GM21825 (cell line): ENCODE results near the gene RAN.
A peak's percentile ranks its signal among the peaks of the same experiment; 100 is the strongest.
"Not testable (repeated sequence)": the region's sequence is repeated elsewhere in the genome, so short reads cannot be mapped to it uniquely, and the experiment has no call there.

Experiments
- ATAC-seq: cut with Tn5 transposase; IDR thresholded peaks from one replicate; pipeline ENCODE4 v1.9.1; 2021; ENCODE audit warnings: mild to moderate bottlenecking, moderate library complexity; ENCODE audit not compliant: unreplicated experiment

The RAN gene

GRCh38 chr12:130871286-130872178, at the start of gene RAN:
Gene RAN, plus strand, starts transcription at chr12:130872066. Its CDS starts 528 bp downstream, at chr12:130872594.
- ATAC-seq = peak; percentile 70

GRCh38 chr12:130825771-130826150, 46.1 kb upstream of the RAN start:
- ATAC-seq = no peak

DNA sequence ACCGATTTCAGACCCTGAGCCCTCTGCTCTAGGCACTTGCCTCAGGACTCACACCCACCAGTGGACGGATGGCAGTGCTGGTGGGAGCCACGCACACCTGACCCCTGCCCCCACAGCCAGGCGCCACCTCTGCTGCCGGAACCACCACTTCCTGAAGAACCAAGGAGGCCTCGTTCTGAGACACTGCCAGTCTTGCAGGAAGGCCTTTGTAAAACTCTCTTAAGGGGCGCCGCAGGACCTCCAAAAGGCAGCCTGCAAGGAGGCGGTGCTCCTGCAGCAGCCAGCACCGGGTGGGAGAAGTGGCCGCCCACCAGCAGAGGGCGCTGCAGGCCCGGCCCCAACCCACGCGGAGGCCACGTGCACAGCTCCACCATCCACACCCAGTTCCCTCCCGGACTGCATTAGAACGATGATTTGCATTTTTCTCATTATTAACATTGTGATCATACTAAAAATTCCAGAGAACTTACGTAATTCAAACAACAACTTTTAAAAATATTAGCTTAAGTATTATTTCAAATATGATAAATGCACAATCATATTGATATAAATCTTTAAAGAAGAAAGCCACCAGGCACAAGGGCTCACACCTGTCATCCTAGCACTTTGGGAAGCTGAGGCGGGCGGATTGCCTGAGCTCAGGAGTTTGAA, 45.6 kb upstream of the RAN start:
- ATAC-seq = no peak

GRCh38 chr12:130827432-130827831, 44.4 kb upstream of the RAN start:
- ATAC-seq = no peak

DNA sequence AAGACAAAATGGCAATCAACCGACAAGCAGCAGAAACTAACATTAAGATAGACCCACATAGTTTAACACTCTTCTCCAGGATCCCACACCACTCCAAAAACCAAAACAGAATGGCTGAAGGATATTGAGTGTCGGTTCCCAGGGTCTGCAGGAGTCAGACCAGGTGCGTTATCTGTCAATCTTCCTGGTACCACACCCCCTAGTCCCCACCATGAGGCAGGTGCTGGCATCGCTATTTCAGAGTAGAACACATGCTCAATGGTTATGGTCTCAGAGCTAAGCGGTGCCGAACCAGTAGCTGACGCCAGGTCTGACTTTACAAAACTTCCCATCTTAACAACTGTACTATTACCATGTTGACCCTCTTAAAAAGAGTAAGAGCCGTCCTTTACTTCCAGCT, 43.0 kb upstream of the RAN start:
- no peak for ATAC-seq

DNA sequence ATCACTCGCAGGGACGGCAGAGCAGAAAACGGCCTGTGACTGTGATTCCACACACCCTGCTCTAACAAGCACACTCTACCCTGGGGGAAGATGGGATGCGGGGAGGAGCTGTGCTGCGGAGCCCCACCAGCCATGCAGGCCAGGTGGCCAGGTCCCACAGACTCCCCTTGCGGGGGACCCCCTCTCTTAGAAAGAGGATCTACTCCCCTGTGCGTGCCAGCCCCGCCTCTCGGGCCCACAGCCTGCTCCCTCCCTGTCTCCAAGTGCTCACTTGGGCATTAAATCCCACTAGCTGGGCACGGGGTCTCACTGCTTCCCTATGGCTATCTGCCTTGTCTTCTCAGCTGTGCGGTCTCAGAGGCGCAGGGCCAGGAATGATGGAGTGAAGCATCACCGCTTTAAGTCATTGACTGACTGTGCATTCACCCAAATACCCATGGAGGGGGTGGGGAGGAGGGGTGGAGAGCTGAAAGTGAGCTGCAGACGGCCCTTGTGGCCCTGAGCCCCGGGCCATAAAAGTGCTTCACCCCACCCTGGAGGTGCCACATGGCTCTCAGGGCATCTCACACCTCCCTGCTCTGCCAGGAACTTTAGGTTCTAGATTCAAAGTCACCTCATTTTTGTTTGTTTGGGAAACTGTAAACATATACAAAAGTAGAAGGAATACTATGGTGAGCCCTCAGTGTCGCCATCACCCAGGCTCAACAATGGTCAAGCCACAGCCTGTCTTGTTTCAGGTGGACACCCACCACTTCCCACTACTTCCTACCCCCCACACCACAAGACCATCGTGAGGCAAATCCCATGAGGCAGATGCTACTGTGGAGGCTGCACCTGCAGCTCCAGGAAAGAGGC, 42.2 kb upstream of the RAN start:
- no peak for ATAC-seq

GRCh38 chr12:130830246-130830551, 41.7 kb upstream of the RAN start:
- ATAC-seq = no peak

DNA sequence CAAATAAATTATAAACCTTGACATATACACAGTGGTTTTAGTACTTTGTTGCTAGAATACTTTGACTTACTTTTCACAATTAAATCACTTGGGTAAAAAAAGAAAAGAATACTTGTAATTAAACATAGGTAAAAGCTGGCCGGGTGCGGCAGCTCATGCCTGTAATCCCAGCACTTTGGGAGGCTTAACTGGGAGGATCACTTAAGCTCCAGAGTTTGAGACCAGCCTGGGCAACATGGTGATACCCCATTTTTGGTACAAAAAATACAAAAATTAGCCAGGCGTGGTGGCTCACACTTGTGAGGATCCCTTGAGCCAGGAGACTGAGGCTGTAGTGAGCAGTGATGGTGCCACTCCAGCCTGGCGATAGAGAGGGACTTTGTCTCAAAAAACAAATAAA, 40.6 kb upstream of the RAN start:
- no peak for ATAC-seq

DNA sequence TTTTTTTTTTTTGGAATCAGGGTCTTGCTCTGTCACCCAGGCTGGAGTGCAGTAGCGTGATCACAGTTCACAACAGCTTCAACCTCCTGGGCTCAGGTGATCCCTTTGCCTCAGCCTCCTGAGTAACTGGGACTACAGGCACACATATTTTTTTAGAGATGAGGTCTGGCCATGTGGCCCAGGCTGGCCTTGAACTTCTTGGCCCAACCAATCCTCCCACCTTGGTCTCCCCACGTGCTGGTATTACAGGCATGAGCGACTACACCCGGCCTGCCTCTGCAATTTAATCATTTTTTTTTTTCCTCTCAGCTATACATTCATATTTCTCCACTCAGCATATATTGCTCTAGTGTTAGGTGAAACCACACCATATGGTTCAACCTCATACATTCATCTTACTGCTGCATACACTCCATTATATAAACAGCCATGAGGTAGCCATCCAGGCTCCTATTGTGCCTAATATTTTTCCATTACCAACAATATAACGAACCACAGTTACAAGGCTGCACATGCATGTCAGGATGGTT, 39.9 kb upstream of the RAN start:
- ATAC-seq = no peak

GRCh38 chr12:130832561-130833209, 39.2 kb upstream of the RAN start:
- no peak for ATAC-seq

DNA sequence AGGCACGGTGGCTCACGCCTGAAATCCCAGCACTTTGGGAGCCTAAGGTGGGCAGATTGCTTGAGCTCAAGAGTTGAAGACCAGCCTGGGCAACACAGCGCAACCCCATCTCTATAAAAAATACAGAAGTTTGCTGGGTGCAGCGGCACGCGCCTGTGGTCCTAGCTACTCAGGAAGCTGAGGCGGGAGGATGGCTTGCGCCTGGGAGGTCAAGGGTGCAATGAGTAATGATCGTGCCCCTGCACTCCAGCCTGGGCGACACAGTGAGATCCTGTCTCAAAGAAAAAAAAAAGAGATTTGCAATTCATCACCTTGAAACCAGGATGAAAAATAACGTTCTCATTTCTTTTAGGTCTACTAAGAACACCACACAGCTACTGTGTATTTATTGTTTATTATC, 36.9 kb upstream of the RAN start:
- no peak for ATAC-seq

GRCh38 chr12:130835436-130835835, 36.4 kb upstream of the RAN start:
- no peak for ATAC-seq

DNA sequence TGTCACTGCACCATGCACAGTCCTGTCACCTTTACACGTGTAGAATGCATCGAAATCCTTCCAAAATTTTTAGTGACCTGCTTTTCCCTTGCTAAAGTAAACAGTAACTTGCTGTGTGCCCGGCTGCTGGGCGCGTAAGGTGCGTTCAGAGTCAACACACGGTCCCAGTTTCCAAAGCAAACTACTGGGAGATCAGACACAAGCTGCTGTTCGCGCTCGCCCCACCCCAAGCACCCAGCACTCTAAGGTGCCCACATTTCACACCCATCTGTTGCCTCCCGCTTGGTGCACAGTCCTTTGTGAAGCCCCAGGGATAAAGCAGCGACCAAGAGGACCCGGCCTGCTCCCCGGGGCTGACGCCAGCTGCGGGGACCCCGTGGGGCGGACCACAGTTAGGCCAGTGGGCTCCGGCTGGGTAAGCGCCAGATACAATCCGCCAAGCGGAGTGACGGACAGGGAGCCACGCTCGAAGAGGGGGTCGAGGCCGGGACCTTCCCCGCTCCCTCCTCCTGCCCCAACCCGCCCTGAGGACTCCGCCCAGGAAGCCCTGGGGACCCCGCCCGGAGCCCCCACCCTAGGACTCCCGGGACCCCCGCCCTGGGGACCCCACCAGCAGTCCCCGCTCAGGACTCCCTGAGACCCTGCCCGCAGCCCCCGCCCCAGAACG, 33.4 kb upstream of the RAN start:
- ATAC-seq = peak; percentile 25

GRCh38 chr12:130838951-130839769, 32.7 kb upstream of the RAN start, which contains the start of gene STX2:
Gene STX2, minus strand, starts transcription at chr12:130839250. Its CDS starts 151 bp downstream, at chr12:130839099.
- peak; percentile 82 for ATAC-seq

DNA sequence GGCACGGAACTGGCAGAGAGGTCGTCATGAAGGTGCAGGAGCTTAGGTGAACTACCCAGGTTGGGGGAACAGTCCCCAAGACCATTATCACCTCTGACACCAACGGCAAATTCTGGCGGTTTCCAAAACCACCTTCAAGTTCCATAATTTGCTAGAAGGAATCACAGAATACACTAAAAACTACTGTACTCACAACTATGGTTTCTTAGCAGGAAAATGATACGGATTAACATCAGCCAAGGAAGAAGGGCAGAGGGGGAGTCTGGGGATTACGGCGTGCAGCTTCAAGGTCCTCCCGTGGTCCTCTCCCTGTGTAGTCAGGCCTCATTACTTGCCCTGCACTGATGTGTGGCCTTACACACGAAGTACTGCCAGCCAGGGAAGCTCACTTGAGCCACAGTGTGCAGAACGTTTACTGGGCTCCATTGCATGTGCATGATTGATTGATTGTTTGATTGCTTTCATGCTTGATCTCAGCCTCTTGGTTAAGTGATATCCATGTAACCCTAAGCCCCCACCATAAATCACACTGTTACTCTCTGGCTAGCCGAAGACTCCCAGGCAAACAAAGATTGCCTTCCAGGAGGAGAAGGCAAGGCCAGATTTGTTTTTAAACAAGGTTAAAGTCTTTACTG, 32.0 kb upstream of the RAN start:
- no peak for ATAC-seq

DNA sequence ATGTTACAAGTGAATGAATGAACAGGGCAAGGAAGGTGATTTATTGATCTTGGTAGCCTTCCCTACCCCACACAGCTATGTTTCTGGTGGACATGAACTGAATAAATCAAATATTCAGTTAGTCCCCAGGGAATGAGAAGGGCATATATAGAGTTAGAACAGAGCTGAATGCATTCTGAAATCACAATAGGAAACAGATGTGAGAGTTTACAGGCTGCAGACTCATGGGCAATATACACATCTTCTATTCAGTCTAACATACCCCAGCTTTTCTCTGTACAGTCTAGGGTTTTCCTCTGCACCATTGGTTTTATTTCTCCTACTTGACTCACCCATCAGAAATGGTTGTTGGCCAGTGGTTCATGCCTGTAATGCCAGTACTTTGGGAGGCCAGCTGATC, 25.5 kb upstream of the RAN start:
- no peak for ATAC-seq

DNA sequence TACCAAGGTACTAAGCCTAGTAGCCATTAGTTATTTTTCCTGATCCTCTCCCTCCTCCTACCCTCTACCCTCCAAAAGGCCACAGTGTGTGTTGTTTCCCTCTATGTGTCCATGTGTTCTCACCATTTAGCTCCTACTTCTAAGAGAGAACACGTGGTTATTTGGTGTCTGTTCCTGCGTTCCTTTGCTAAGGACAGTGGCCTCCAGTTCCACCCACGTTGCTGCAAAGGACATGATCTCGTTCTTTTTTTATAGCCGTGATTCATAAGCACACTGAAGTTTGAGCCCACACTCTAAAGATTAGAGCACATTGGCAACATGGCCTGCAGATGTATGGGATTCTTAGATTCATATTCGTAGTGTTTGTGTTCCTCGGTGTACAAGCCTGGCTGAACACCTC, 24.8 kb upstream of the RAN start:
- ATAC-seq = no peak

- not testable (repeated sequence) for ATAC-seq
These were observed 23.8 kb upstream of the RAN start for GRCh38 chr12:130848105-130848504.

DNA sequence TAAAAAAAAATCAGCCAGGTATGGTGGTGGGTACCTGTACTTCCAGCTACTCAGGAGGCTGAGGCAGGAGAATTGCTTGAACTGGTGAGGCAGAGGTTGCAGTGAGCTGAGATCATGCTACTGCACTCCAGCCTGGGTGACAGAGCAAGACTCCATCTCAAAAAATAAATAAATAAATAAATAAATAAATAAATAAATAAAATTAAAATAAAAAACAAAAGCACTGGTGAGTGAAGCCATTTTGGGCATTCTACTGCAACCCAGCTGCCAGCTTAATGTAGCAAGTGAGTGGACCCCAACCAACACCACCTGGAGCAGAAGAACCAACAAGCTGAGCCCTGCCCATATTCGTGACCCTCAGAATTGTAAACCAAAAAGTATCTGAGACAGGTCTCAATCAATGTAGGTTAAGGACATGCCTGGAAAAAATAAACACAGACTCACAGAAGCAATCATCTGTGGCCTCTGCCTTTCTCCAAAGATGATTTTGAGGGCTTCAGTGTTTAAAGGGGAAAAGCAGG, 23.0 kb upstream of the RAN start:
- ATAC-seq = not testable (repeated sequence)
